HEK293 (cell line): ENCODE data around the gene OGFOD1.
A peak's percentile ranks its signal among the peaks of the same experiment; 100 is the strongest.

Source experiments
- CTCF ChIA-PET: fragments of 350-600 bp; formaldehyde crosslinking; extraction: SDS; loops from one replicate; lab custom pipeline; 2021; ENCODE audit warnings: antibody characterized with exemption; lab: Yijun Ruan, JAX
- POLR2A ChIA-PET: fragments of 300-600 bp; formaldehyde crosslinking; extraction: SDS; loops from one replicate; lab custom pipeline; 2020; ENCODE audit warnings: antibody characterized with exemption, inconsistent platforms; lab: Yijun Ruan, JAX
- H3K27ac ChIP-seq: fragments of 200-500 bp; sonication (Bioruptor generic); 2 replicates; pipeline ENCODE4 v1.5.1; 2014; ENCODE audit warnings: low read depth, low read length, control low read depth, inconsistent platforms; ENCODE audit errors: extremely low read depth
- H3K36me3 ChIP-seq, 2 experiments: fragments of 200-500 bp in 1 of 2; sonication (Bioruptor generic) in 1 of 2; 1 replicate in 1 of 2; 2 replicates in 1 of 2; pipeline ENCODE4 v1.5.1; 2014 to 2017; ENCODE audit warnings: inconsistent platforms in 2 of 2, low read length in 2 of 2; ENCODE audit not compliant: control insufficient read depth in 2 of 2, insufficient read depth in 1 of 2
- H3K4me1 ChIP-seq: fragments of 200-500 bp; sonication (Bioruptor generic); 2 replicates; pipeline ENCODE4 v1.5.1; 2014; ENCODE audit warnings: mild to moderate bottlenecking, low read length, inconsistent platforms; ENCODE audit not compliant: control insufficient read depth, insufficient read depth
- H3K4me3 ChIP-seq: 2 replicates; pipeline ENCODE4 v1.5.1; 2011; ENCODE audit warnings: low read depth, mild to moderate bottlenecking, control low read depth, low read length, moderate library complexity
- H3K9me3 ChIP-seq: fragments of 200-500 bp; sonication (Bioruptor generic); 2 replicates; pipeline ENCODE4 v1.5.1; 2014; ENCODE audit warnings: low read depth, low read length, inconsistent platforms; ENCODE audit not compliant: control insufficient read depth, insufficient read depth
- KLF1 ChIP-seq: fragments of 450-650 bp; formaldehyde crosslinking; IDR thresholded peaks from 2 replicates; pipeline ENCODE4 v1.5.1; 2016; ENCODE audit warnings: missing biosample characterization, missing genetic modification characterization
- KLF16 ChIP-seq: fragments of 450-650 bp; formaldehyde crosslinking; IDR thresholded peaks from 2 replicates; pipeline ENCODE4 v1.5.1; 2017; ENCODE audit warnings: missing biosample characterization, missing genetic modification characterization
- OSR2 ChIP-seq: fragments of 450-650 bp; formaldehyde crosslinking; IDR thresholded peaks from 2 replicates; pipeline ENCODE4 v1.5.1; 2016; ENCODE audit warnings: missing biosample characterization, missing genetic modification characterization
- RBAK ChIP-seq: fragments of 450-650 bp; formaldehyde crosslinking; IDR thresholded peaks from 2 replicates; pipeline ENCODE4 v1.5.1; 2016; ENCODE audit warnings: missing biosample characterization, missing genetic modification characterization
- SCRT1 ChIP-seq: fragments of 450-650 bp; formaldehyde crosslinking; IDR thresholded peaks from 2 replicates; pipeline ENCODE4 v1.5.1; 2016; ENCODE audit warnings: missing biosample characterization, missing genetic modification characterization, borderline replicate concordance
- SCRT2 ChIP-seq: fragments of 450-650 bp; formaldehyde crosslinking; IDR thresholded peaks from 2 replicates; pipeline ENCODE4 v1.5.1; 2016; ENCODE audit warnings: missing biosample characterization, missing genetic modification characterization
- SP7 ChIP-seq: fragments of 450-650 bp; formaldehyde crosslinking; IDR thresholded peaks from 2 replicates; pipeline ENCODE4 v1.5.1; 2016; ENCODE audit warnings: missing biosample characterization, missing genetic modification characterization
- ZBTB1 ChIP-seq: fragments of 450-650 bp; formaldehyde crosslinking; IDR thresholded peaks from 2 replicates; pipeline ENCODE4 v1.5.1; 2016; ENCODE audit warnings: missing biosample characterization, missing genetic modification characterization
- ZBTB20 ChIP-seq: fragments of 450-650 bp; formaldehyde crosslinking; IDR thresholded peaks from 2 replicates; pipeline ENCODE4 v1.5.1; 2016; ENCODE audit warnings: missing biosample characterization, missing genetic modification characterization
- ZBTB48 ChIP-seq: fragments of 450-650 bp; formaldehyde crosslinking; IDR thresholded peaks from 2 replicates; pipeline ENCODE4 v1.5.1; 2016; ENCODE audit warnings: missing biosample characterization, missing genetic modification characterization
- ZFHX2 ChIP-seq: fragments of 450-650 bp; formaldehyde crosslinking; conservative IDR thresholded peaks from 2 replicates; pipeline ENCODE4 v1.5.1; 2016; ENCODE audit warnings: missing biosample characterization, missing genetic modification characterization
- ZFP69B ChIP-seq: fragments of 450-650 bp; formaldehyde crosslinking; IDR thresholded peaks from 2 replicates; pipeline ENCODE4 v1.5.1; 2016; ENCODE audit warnings: missing biosample characterization, missing genetic modification characterization
- ZNF112 ChIP-seq: fragments of 450-650 bp; formaldehyde crosslinking; IDR thresholded peaks from 2 replicates; pipeline ENCODE4 v1.5.0; 2017; ENCODE audit warnings: missing biosample characterization, missing genetic modification characterization
- ZNF184 ChIP-seq: fragments of 450-650 bp; IDR thresholded peaks from 2 replicates; pipeline ENCODE4 v1.5.1; 2018; ENCODE audit warnings: missing biosample characterization, mild to moderate bottlenecking, missing genetic modification characterization
- ZNF221 ChIP-seq: fragments of 450-650 bp; formaldehyde crosslinking; IDR thresholded peaks from 2 replicates; pipeline ENCODE4 v1.5.1; 2017; ENCODE audit warnings: missing biosample characterization, missing genetic modification characterization, borderline replicate concordance
- ZNF24 ChIP-seq: fragments of 450-650 bp; formaldehyde crosslinking; IDR thresholded peaks from 2 replicates; pipeline ENCODE4 v1.5.1; 2016; ENCODE audit warnings: missing biosample characterization, missing genetic modification characterization
- ZNF416 ChIP-seq: fragments of 450-650 bp; formaldehyde crosslinking; IDR thresholded peaks from 2 replicates; pipeline ENCODE4 v1.5.1; 2016; ENCODE audit warnings: missing biosample characterization, missing genetic modification characterization
- ZNF423 ChIP-seq: fragments of 450-650 bp; formaldehyde crosslinking; IDR thresholded peaks from 2 replicates; pipeline ENCODE4 v1.5.1; 2016; ENCODE audit warnings: missing biosample characterization, missing genetic modification characterization
- ZNF510 ChIP-seq: fragments of 450-650 bp; formaldehyde crosslinking; IDR thresholded peaks from 2 replicates; pipeline ENCODE4 v1.5.1; 2018; ENCODE audit warnings: mild to moderate bottlenecking, missing genetic modification characterization, missing biosample characterization; ENCODE audit not compliant: insufficient replicate concordance
- ZNF518A ChIP-seq: fragments of 450-650 bp; formaldehyde crosslinking; conservative IDR thresholded peaks from 2 replicates; pipeline ENCODE4 v1.5.1; 2016; ENCODE audit warnings: low read depth, missing biosample characterization, missing genetic modification characterization
- ZNF529 ChIP-seq: fragments of 450-650 bp; formaldehyde crosslinking; IDR thresholded peaks from 2 replicates; pipeline ENCODE4 v1.5.1; 2017; ENCODE audit warnings: missing genetic modification characterization, missing biosample characterization; ENCODE audit not compliant: insufficient replicate concordance
- ZNF530 ChIP-seq: fragments of 450-650 bp; formaldehyde crosslinking; IDR thresholded peaks from 2 replicates; pipeline ENCODE4 v1.5.1; 2016; ENCODE audit warnings: low read depth, missing biosample characterization, missing genetic modification characterization
- ZNF548 ChIP-seq: fragments of 450-650 bp; formaldehyde crosslinking; IDR thresholded peaks from 2 replicates; pipeline ENCODE4 v1.5.1; 2016; ENCODE audit warnings: missing biosample characterization, missing genetic modification characterization
- ZNF555 ChIP-seq: fragments of 450-650 bp; formaldehyde crosslinking; conservative IDR thresholded peaks from 2 replicates; pipeline ENCODE4 v1.5.1; 2017; ENCODE audit warnings: missing biosample characterization, mild to moderate bottlenecking, missing genetic modification characterization, inconsistent platforms
- ZNF558 ChIP-seq: fragments of 450-650 bp; formaldehyde crosslinking; IDR thresholded peaks from 2 replicates; pipeline ENCODE4 v1.5.1; 2016; ENCODE audit warnings: missing biosample characterization, missing genetic modification characterization
- ZNF600 ChIP-seq: fragments of 450-650 bp; formaldehyde crosslinking; IDR thresholded peaks from 2 replicates; pipeline ENCODE4 v1.5.1; 2016; ENCODE audit warnings: missing biosample characterization, missing genetic modification characterization
- ZNF626 ChIP-seq: fragments of 450-650 bp; sonication (Bioruptor Pico); formaldehyde crosslinking; IDR thresholded peaks from 2 replicates; pipeline ENCODE4 v1.5.1; 2018; ENCODE audit warnings: missing biosample characterization, missing genetic modification characterization, inconsistent platforms
- ZNF660 ChIP-seq: fragments of 450-650 bp; IDR thresholded peaks from 2 replicates; pipeline ENCODE4 v1.5.1; 2018; ENCODE audit warnings: missing biosample characterization, mild to moderate bottlenecking, missing genetic modification characterization
- ZNF777 ChIP-seq: fragments of 450-650 bp; formaldehyde crosslinking; IDR thresholded peaks from 2 replicates; pipeline ENCODE4 v1.5.1; 2017; ENCODE audit warnings: missing biosample characterization, missing genetic modification characterization, borderline replicate concordance
- ZNF792 ChIP-seq: fragments of 450-650 bp; formaldehyde crosslinking; IDR thresholded peaks from 2 replicates; pipeline ENCODE4 v1.5.1; 2016; ENCODE audit warnings: missing biosample characterization, missing genetic modification characterization
- ZSCAN16 ChIP-seq: fragments of 450-650 bp; formaldehyde crosslinking; IDR thresholded peaks from 2 replicates; pipeline ENCODE4 v1.5.1; 2016; ENCODE audit warnings: missing biosample characterization, missing genetic modification characterization

The OGFOD1 gene

DNA sequence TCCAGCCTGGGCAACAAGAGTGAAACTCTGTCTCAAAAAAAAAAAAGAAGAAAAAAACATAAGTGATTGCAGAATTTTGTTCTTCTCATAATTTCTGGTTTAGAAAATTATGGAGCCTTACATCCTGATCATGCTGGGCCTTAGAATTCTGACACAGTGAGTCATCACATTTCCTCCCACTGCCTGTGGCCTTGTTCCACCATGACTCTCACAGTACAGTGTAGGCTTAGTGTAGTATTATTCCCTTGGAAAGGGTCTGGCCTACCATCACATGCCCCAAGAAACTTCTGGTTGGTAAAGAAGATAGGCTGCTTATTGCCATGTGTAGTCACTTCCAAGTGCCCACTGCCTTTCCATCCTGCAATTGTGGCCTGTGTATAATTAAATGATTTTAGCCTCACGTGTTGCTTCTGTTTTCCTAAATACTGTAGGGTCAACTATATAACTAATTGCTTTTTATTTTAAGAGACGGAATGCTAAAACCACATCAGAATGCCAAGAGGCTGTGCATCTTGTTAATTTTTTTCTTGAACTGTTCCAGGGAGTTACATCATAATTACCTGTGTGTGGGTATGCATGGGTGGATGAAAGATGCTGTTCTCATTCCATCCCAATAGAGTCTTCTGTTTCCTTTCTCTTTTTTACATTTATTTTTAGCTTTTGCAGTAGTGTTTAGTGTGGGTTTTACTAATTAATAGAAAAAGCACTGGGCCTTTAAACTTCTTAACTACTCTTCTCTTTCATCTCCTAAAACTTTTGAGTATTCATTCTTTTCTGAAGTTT is 25.9 kb downstream of the OGFOD1 start:
- peak; percentile 46; the same call in 1 of the 2 replicates for TF ChIP-seq SCRT2 (tag by site-specific recombination)
- TF ChIP-seq ZFHX2 (tag by site-specific recombination): peak; percentile 24; the same call in 1 of the 2 replicates
- no peak for TF ChIP-seq ZNF529 (tag by site-specific recombination)
- TF ChIP-seq SP7: 0 out of 2 replicates have a peak, but pooled peaks have one; percentile 23
- H3K27ac ChIP-seq: no peak overlapping the region
- H3K4me1 ChIP-seq: peaks cover 6% of the 10 kb centered on the region
- ChIA-PET POLR2A (no interaction called here), CTCF (no interaction called here)
- no peaks in the 10 kb centered on the region for H3K9me3 ChIP-seq
- H3K36me3 ChIP-seq: peaks cover 42 to 74% of the 10 kb centered on the region in 2 experiments
- H3K4me3 ChIP-seq: no peak overlapping the region

DNA sequence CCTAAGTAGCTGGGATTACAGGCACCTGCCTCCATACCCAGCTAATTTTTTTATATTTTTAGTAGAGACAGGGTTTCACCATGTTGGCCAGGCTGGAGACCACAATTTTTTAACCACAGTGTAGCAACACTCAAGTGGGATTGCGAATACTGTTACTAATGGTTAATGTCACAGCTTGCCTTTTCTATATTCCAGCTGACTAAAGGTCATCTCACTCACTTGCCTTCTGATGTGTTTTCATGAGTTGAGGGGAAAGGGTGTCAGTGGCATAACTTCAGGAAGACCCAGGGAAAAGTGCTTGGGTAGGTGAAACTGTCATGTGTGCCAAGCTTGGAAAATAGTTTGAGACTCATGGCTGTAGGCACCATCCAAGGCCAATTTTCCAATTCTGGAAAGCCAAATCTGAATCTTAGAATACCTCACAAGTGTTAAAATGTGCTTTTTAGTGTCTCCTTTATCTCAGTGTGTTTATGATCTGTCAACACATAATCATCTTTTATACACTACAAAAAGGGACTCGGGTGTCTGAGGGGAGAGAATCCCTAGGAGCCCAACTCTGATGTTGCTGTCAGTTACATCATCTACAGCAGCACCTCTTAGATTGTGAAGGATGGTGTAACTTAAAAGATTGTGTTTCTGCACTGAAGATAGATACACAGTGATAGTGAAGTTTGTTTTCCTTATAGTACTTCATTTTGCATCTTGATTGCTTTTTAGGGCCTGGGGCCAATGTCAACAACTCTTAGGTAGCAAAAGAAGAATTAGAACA is 27.1 kb downstream of the OGFOD1 start:
- POLR2A ChIA-PET: no interaction called here
- H3K36me3 ChIP-seq: peaks cover 32 to 71% of the 10 kb centered on the region in 2 experiments
- no peak for TF ChIP-seq KLF1 (tag by site-specific recombination)
- no peak for TF ChIP-seq ZNF555 (tag by site-specific recombination)
- 0 out of 2 replicates have a peak, but pooled peaks have one; percentile 39 for TF ChIP-seq ZNF518A (tag by site-specific recombination)
- no peak for TF ChIP-seq ZNF792 (tag by site-specific recombination)
- TF ChIP-seq ZNF777: no peak
- TF ChIP-seq ZNF184 (tag by site-specific recombination): no peak
- peak; percentile 45; the same call in 1 of the 2 replicates for TF ChIP-seq OSR2
- TF ChIP-seq ZFP69B (tag by site-specific recombination): no peak
- TF ChIP-seq ZNF558: no peak
- no peak for TF ChIP-seq ZNF600
- no peak for TF ChIP-seq ZNF660 (tag by site-specific recombination)
- TF ChIP-seq ZNF221: no peak
- TF ChIP-seq ZNF423 (tag by site-specific recombination): no peak
- 0 out of 2 replicates have a peak, but pooled peaks have one; percentile 35 for TF ChIP-seq ZNF24
- TF ChIP-seq ZNF548: no peak
- TF ChIP-seq ZBTB20 (tag by site-specific recombination): no peak
- TF ChIP-seq RBAK: no peak
- no peak for TF ChIP-seq KLF16 (tag by site-specific recombination)
- TF ChIP-seq ZNF416 (tag by site-specific recombination): no peak
- no peak for TF ChIP-seq SCRT1 (tag by site-specific recombination)
- no peak for TF ChIP-seq ZNF530 (tag by site-specific recombination)
- TF ChIP-seq ZNF112: no peak
- no peak for TF ChIP-seq ZSCAN16 (tag by site-specific recombination)
- TF ChIP-seq ZNF626: 0 out of 2 replicates have a peak, but pooled peaks have one; percentile 19
- no peak for TF ChIP-seq ZBTB1 (tag by site-specific recombination)
- TF ChIP-seq ZNF510 (tag by site-specific recombination): peak; percentile 99
- TF ChIP-seq ZBTB48: peak; percentile 13; the same call in 1 of the 2 replicates

More for the DNA sequence above, 27.1 kb downstream of the OGFOD1 start:
- Histone ChIP-seq H3K27ac (peak overlapping the region; percentile 30; the same call in 1 of the 2 replicates), H3K4me3 (no peak overlapping the region), H3K9me3 (no peaks in the 10 kb centered on the region), H3K4me1 (peaks cover 6% of the 10 kb centered on the region)
- CTCF ChIA-PET: interaction anchor here (0.5 to 0.7 kb wide), 2 partner anchors 108 to 122 kb away, joined by 3 to 5 read pairs; no protein-coding TSS in a partner anchor
